BLaER1 treated with 17β-estradiol and CSF1 and Interleukin-3, amounts not matched to agents 10 nM and 100 nM (cell line): Measurements from ENCODE around the gene OSCP1.

ENCODE experiments used
- H3K27ac ChIP-seq, 11 experiments: shearing (Covaris generic); formaldehyde crosslinking; 2 replicates each; pipeline ENCODE4 v1.8.1; 2022
- H3K27me3 ChIP-seq, 11 experiments: shearing (Covaris generic); formaldehyde crosslinking; 2 replicates each; pipeline ENCODE4 v1.8.1; 2022
- H3K36me3 ChIP-seq, 11 experiments: shearing (Covaris generic); formaldehyde crosslinking; 2 replicates each; pipeline ENCODE4 v1.8.1; 2022
- H3K4me1 ChIP-seq, 10 experiments: shearing (Covaris generic); formaldehyde crosslinking; 2 replicates each; pipeline ENCODE4 v1.8.1; 2022
- H3K4me2 ChIP-seq, 11 experiments: shearing (Covaris generic); formaldehyde crosslinking; 2 replicates each; pipeline ENCODE4 v1.8.1; 2022
- H3K4me3 ChIP-seq, 10 experiments: shearing (Covaris generic); formaldehyde crosslinking; 2 replicates each; pipeline ENCODE4 v1.8.1; 2022
- H3K9ac ChIP-seq, 11 experiments: shearing (Covaris generic); formaldehyde crosslinking; 2 replicates each; pipeline ENCODE4 v1.8.1; 2022
- H3K9me3 ChIP-seq, 11 experiments: shearing (Covaris generic); formaldehyde crosslinking; replicated peaks in 1 of 11; 2 replicates each; pipeline ENCODE4 v1.8.1; 2022
- H4K20me1 ChIP-seq, 11 experiments: shearing (Covaris generic); formaldehyde crosslinking; 2 replicates each; pipeline ENCODE4 v1.8.1; 2022
- Cebpa-rat ChIP-seq, 11 experiments: shearing (Covaris generic); IDR thresholded peaks; 2 replicates each; pipeline ENCODE4 v1.8.1; 2022

Gene OSCP1

DNA sequence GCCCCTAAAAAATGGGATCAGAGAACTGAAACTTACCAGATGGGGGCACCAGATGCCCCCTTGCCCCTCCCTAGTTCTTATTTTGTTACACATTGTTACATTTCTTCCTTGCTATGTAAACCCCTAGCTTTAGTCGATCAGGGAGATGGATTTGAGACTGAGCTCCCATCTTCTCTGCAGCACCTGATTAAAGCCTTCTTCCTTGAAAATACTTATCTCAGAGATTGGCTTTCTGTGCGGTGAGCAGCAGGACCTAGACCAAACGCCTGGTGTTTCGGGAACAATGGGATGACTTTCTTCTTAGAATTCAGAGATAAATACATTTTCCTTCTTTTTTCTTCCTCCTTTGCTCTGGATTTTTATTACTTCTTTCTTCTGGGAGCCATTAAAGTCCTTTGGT, 35.9 kb downstream of the OSCP1 start:
- Histone ChIP-seq H3K4me2 (no peak overlapping the region), H3K9me3 (peaks cover 18 to 32% (median 26%) of the 10 kb centered on the region in 11 experiments)

DNA sequence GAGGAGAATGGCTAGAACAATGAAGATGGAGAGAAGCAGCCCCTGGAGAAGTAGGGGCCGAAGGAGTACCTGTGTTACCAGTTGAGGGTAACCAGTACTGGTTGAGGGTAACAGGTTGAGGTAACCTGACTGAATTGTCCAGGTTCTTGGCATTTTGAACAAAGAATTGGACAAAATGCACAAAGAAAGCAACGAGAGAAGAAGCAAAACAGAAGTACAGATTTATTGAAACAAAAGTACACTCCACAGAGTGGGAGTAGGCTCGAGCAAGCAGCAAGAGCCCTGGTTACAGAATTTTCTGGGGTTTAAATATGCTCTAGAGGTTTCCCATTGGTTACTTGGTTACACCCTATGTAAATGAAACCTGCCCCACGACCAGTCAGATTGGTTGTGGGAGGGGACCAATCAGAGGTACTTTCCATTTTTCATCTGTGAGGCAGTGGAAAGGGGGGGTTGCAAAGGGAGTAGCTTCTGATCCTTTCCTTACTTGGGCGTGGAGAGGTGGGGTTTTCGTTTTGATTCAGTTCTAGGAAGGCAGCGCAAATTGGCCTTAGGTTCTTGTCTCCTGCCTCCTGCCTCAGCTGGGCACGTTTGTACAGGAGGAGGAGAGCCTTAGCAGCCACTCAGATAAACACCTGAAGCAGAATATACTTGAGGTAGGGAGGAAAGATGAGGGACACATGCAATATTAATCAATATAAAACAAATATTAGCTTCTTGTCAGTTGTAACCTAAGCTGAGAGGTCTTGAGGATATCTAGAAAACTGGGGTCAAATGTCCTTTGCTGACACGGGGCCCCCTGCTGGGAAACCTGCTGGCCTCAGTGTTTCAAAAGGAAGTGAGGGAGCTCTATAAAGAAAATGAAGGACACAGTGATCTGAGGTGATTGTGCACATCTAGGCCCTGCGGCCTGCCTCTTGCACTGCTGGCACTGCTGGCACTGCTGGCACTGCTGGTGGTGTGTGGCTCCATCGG, 38.3 kb downstream of the OSCP1 start:
- no peak overlapping the region for H3K27ac ChIP-seq
- TF ChIP-seq Cebpa-rat (IDR thresholded peaks at IDR 0.05) = no peak

More for the DNA sequence above, 35.9 kb downstream of the OSCP1 start:
- H3K27me3 ChIP-seq = no peaks in the 10 kb centered on the region; a peak in 2 of 22 replicates
- no peaks in the 10 kb centered on the region for H3K4me1 ChIP-seq
- no peak overlapping the region for H3K9ac ChIP-seq
- no peak overlapping the region for H3K4me3 ChIP-seq
- H3K36me3 ChIP-seq = no peaks in the 10 kb centered on the region; a peak in 2 of 22 replicates
- TF ChIP-seq Cebpa-rat (IDR thresholded peaks at IDR 0.05) = no peak
- H3K27ac ChIP-seq = no peak overlapping the region
- H4K20me1 ChIP-seq = no peaks in the 10 kb centered on the region

GRCh38 chr1:36408479-36408878, 41.8 kb downstream of the OSCP1 start:
- Histone ChIP-seq H3K4me1 (no peaks in the 10 kb centered on the region), H3K4me2 (no peak overlapping the region), H3K27me3 (no peaks in the 10 kb centered on the region), H3K36me3 (no peaks in the 10 kb centered on the region; a peak in 1 of 22 replicates), H3K9ac (no peak overlapping the region), H3K9me3 (peaks cover 5 to 17% (median 13%) of the 10 kb centered on the region in 11 experiments; a peak in 17 of 22 replicates), H3K4me3 (no peak overlapping the region), H3K27ac (no peak overlapping the region), H4K20me1 (no peaks in the 10 kb centered on the region)
- no peak for TF ChIP-seq Cebpa-rat (IDR thresholded peaks at IDR 0.05)

More for the DNA sequence above, 38.3 kb downstream of the OSCP1 start:
- Histone ChIP-seq H3K4me1 (no peaks in the 10 kb centered on the region), H3K36me3 (no peaks in the 10 kb centered on the region; a peak in 2 of 22 replicates), H3K9me3 (peaks cover 18 to 32% (median 26%) of the 10 kb centered on the region in 11 experiments), H4K20me1 (no peaks in the 10 kb centered on the region), H3K27me3 (no peaks in the 10 kb centered on the region), H3K9ac (no peak overlapping the region), H3K4me3 (no peak overlapping the region), H3K4me2 (no peak overlapping the region)

- no peak overlapping the region for H3K4me2 ChIP-seq
- H3K9me3 ChIP-seq = peaks cover 2 to 13% (median 8%) of the 10 kb centered on the region in 11 experiments; a peak in 21 of 22 replicates
- H3K36me3 ChIP-seq = no peaks in the 10 kb centered on the region; a peak in 1 of 22 replicates
- no peaks in the 10 kb centered on the region for H4K20me1 ChIP-seq
- no peak overlapping the region for H3K9ac ChIP-seq
- H3K4me1 ChIP-seq = 0 out of 20 replicates have a peak, but pooled peaks cover 0 to 6% (median 0%) of the 10 kb centered on the region in 10 experiments
- H3K4me3 ChIP-seq = no peak overlapping the region
- TF ChIP-seq Cebpa-rat (IDR thresholded peaks at IDR 0.05) = no peak
- peak overlapping the region in 1 of 11 experiments; percentile 41; a peak in 1 of 22 replicates for H3K27ac ChIP-seq
- H3K27me3 ChIP-seq = no peaks in the 10 kb centered on the region
Observed at GRCh38 chr1:36406440-36406839, 43.8 kb downstream of the OSCP1 start.

DNA sequence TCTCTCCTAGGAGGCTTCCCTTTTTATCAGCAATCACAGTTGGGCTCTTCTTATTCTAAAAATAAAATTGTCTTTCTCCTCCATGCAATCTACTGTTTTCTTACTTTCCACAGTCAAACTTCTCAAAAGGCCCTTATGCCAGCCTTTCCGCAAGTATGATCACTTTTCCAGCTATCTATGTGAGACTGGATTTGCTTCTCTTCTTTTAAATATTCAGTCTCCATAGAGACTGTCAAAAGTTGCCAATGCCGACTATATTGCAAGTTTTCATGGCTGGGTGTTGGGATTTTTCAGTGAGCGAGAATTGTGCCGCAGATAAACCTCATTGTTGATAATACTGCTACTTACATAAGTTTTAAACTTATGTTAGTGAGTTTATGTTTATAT, 47.8 kb downstream of the OSCP1 start:
- Histone ChIP-seq H3K4me1 (peaks cover 5 to 22% (median 11%) of the 10 kb centered on the region in 10 experiments; a peak in 16 of 20 replicates), H3K36me3 (no peaks in the 10 kb centered on the region), H3K4me2 (no peak overlapping the region), H3K9ac (no peak overlapping the region), H4K20me1 (no peaks in the 10 kb centered on the region), H3K27me3 (no peaks in the 10 kb centered on the region), H3K27ac (no peak overlapping the region), H3K9me3 (peaks cover 0 to 16% (median 10%) of the 10 kb centered on the region in 11 experiments; a peak in 19 of 22 replicates), H3K4me3 (no peak overlapping the region)
- no peak for TF ChIP-seq Cebpa-rat (IDR thresholded peaks at IDR 0.05)

DNA sequence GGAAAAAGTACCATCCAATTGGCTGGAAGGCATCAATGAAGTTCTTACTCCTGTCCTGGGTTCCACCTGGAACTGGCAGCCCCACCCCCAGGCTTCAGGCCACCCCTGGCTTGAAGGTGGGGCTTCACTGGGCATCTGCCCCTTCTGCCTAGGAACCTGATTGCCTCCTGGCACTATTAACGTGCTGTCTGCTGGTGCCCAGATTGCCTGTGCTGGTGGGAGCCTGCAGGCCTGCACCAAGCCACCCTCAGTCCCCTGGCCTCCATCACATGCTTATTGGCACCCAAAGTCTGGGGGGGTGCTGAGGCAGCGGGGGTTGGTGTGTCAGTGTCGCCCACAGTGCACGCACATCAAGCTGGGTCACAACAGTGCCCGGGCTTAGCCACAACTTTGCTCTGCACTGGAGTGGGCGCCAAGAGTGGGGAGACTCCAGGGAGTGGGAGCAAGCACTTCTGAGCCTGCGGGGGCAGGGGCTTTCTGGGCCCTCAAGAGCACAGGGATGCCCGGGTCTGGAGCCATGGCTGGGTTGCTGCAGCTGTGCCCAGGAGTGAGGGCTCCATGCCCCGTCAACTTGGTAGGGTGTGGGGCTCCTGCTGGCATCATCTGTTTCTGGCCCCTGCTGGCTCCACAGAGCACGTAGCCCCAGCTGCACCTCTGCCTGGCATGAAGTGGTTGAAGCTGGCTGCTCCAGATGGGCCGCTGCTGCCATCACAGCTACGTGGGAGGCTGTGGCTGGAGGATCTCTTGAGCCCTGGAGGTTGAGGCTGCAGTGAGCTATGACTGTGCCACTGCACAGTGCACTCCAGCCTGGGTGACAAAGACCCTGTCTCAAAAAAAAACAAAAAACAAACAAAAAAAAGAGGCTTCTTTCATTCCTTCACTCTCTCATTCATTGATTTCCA, 48.4 kb downstream of the OSCP1 start:
- 0 out of 22 replicates have a peak overlapping the region, but pooled peaks of 1 of the 11 experiments have one; percentile 6 for H3K27ac ChIP-seq
- no peak overlapping the region for H3K4me3 ChIP-seq
- H3K4me2 ChIP-seq = no peak overlapping the region; a peak in 1 of 22 replicates

GRCh38 chr1:36400825-36401601, 49.2 kb downstream of the OSCP1 start:
- 0 out of 22 replicates have a peak overlapping the region, but pooled peaks of 1 of the 11 experiments have one; percentile 6 for H3K27ac ChIP-seq
- H3K36me3 ChIP-seq = no peaks in the 10 kb centered on the region
- no peak for TF ChIP-seq Cebpa-rat (IDR thresholded peaks at IDR 0.05)
- H4K20me1 ChIP-seq = no peaks in the 10 kb centered on the region
- no peak overlapping the region for H3K9ac ChIP-seq
- H3K9me3 ChIP-seq = peaks cover 0 to 14% (median 9%) of the 10 kb centered on the region in 11 experiments; a peak in 19 of 22 replicates
- no peak overlapping the region for H3K4me3 ChIP-seq
- no peak overlapping the region; a peak in 1 of 22 replicates for H3K4me2 ChIP-seq
- no peaks in the 10 kb centered on the region for H3K27me3 ChIP-seq
- peaks cover 14 to 32% (median 20%) of the 10 kb centered on the region in 10 experiments for H3K4me1 ChIP-seq

More for the DNA sequence above, 48.4 kb downstream of the OSCP1 start:
- H3K27me3 ChIP-seq = no peaks in the 10 kb centered on the region
- peaks cover 0 to 16% (median 10%) of the 10 kb centered on the region in 11 experiments; a peak in 19 of 22 replicates for H3K9me3 ChIP-seq
- no peak for TF ChIP-seq Cebpa-rat (IDR thresholded peaks at IDR 0.05)
- H3K36me3 ChIP-seq = no peaks in the 10 kb centered on the region
- no peak overlapping the region for H3K9ac ChIP-seq
- peaks cover 7 to 24% (median 12%) of the 10 kb centered on the region in 10 experiments for H3K4me1 ChIP-seq
- H4K20me1 ChIP-seq = no peaks in the 10 kb centered on the region

DNA sequence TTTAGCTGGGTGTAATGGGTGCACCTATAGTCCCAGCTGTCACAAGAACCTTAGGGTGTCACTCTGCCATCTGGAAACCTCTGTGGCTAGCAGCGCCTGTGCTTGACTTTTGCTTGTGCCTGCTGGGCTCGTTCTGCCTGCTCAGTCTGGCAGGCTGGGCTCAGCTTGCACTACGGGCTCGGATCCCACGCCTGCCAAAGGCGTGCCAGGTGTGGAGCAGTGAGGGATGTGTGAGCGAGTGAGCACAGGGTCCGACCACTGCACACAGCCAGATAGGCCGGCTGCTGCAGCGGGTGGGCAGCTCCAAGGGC, 49.8 kb downstream of the OSCP1 start:
- Histone ChIP-seq H3K4me2 (no peak overlapping the region), H3K27ac (no peak overlapping the region), H3K9ac (no peak overlapping the region), H3K4me1 (peaks cover 14 to 37% (median 21%) of the 10 kb centered on the region in 10 experiments), H4K20me1 (no peaks in the 10 kb centered on the region), H3K9me3 (peaks cover 0 to 14% (median 8%) of the 10 kb centered on the region in 11 experiments; a peak in 19 of 22 replicates), H3K36me3 (no peaks in the 10 kb centered on the region), H3K4me3 (no peak overlapping the region), H3K27me3 (no peaks in the 10 kb centered on the region)
- TF ChIP-seq Cebpa-rat (IDR thresholded peaks at IDR 0.05) = no peak
